Tibial artery (tissue), 4 donors: ENCODE data around the gene DYNC1H1.
A peak's percentile ranks its signal among the peaks of the same experiment; 100 is the strongest.
"Not testable (repeated sequence)": the region's sequence is repeated elsewhere in the genome, so short reads cannot be mapped to it uniquely, and the experiment has no call there.

Experiments used
- DNase-seq, 2 donors: peaks; one replicate each; pipeline ENCODE4 v3.0.0-alpha.2; 2019
- H3K27ac ChIP-seq, 2 donors: fragments of 200-600 bp; sonication (generic) in 1 of 2; 1 replicate in 1 of 2; 2 replicates in 1 of 2; pipeline ENCODE4 v1.5.1; 2018 to 2019; ENCODE audit warnings: mild to moderate bottlenecking in 1 of 2
- H3K27me3 ChIP-seq, 2 donors: fragments of 200-600 bp; sonication (generic) in 1 of 2; one replicate each; pipeline versions ENCODE4 v1.5.1 to v1.6.0; 2016 to 2019
- H3K36me3 ChIP-seq, 3 donors: fragments of 200-600 bp; sonication (generic) in 2 of 3; one replicate each; pipeline ENCODE4 v1.5.1; 2016 to 2019; ENCODE audit warnings: mild to moderate bottlenecking in 2 of 3
- H3K4me1 ChIP-seq, 4 donors: fragments of 200-600 bp; sonication (generic) in 2 of 4; 1 replicate in 3 of 4; 2 replicates in 1 of 4; pipeline ENCODE4 v1.5.1; 2016 to 2019
- H3K4me3 ChIP-seq, 2 donors: fragments of 200-600 bp; sonication (generic) in 1 of 2; 1 replicate in 1 of 2; 2 replicates in 1 of 2; pipeline ENCODE4 v1.5.1; 2018 to 2019; ENCODE audit warnings: mild to moderate bottlenecking in 2 of 2
- H3K9me3 ChIP-seq, 3 donors: fragments of 200-600 bp; sonication (generic) in 1 of 3; one replicate each; pipeline ENCODE4 v1.5.1; 2016 to 2019
- CTCF ChIP-seq, 2 experiments: fragments of 200-600 bp in 1 of 2; fragments of 450-650 bp in 1 of 2; IDR thresholded peaks; one replicate each; pipeline ENCODE4 v1.5.1; 2017 to 2019; ENCODE audit warnings: antibody characterized with exemption in 2 of 2, mild to moderate bottlenecking in 1 of 2, moderate library complexity in 1 of 2
- intact Hi-C: fragments of 100-400 bp; cut with DNase I; formaldehyde crosslinking; loops from one replicate; pipeline ENCODE4 v1.15.0; 2023; ENCODE audit warnings: low total_unique reads

Gene DYNC1H1

GRCh38 chr14:101977311-101978071 lies 13.1 kb downstream of the DYNC1H1 start:
- Histone ChIP-seq H3K27me3 (no peaks in the 10 kb centered on the region), H3K36me3 (peaks cover 28 to 52% (median 35%) of the 10 kb centered on the region in 3 donors), H3K4me1 (peaks cover 0 to 37% (median 19%) of the 10 kb centered on the region in 4 donors), H3K4me3 (no peak overlapping the region), H3K9me3 (no peaks in the 10 kb centered on the region), H3K27ac (no peak overlapping the region)
- DNase-seq = peak in 1 of 2 donors; percentile 1
- no peak for TF ChIP-seq CTCF (IDR thresholded peaks at IDR 0.05)
- intact Hi-C loops = no loop called here

- no peak for TF ChIP-seq CTCF (IDR thresholded peaks at IDR 0.05)
- intact Hi-C loops = no loop called here
- no peaks in the 10 kb centered on the region for H3K9me3 ChIP-seq
- peak overlapping the region; percentile 68 to 73 for H3K27ac ChIP-seq
- H3K27me3 ChIP-seq = no peaks in the 10 kb centered on the region
- H3K4me3 ChIP-seq = no peak overlapping the region
- no peak for DNase-seq
- peaks cover 42 to 73% (median 52%) of the 10 kb centered on the region in 3 donors for H3K36me3 ChIP-seq
- H3K4me1 ChIP-seq = peaks cover 0 to 16% (median 15%) of the 10 kb centered on the region in 4 donors
Measured at GRCh38 chr14:101979666-101980065, 15.3 kb downstream of the DYNC1H1 start.

- intact Hi-C loops = no loop called here
- DNase-seq = no peak
- peaks cover 44 to 79% (median 52%) of the 10 kb centered on the region in 3 donors for H3K36me3 ChIP-seq
Measured at GRCh38 chr14:101980251-101980650, 15.9 kb downstream of the DYNC1H1 start.

GRCh38 chr14:101980700-101981099 lies 16.3 kb downstream of the DYNC1H1 start:
- no peaks in the 10 kb centered on the region for H3K9me3 ChIP-seq
- peaks cover 49 to 83% (median 57%) of the 10 kb centered on the region in 3 donors for H3K36me3 ChIP-seq
- no peaks in the 10 kb centered on the region for H3K27me3 ChIP-seq
- no peak overlapping the region for H3K4me3 ChIP-seq
- H3K27ac ChIP-seq = peak overlapping the region; percentile 68 to 73
- H3K4me1 ChIP-seq = peaks cover 0 to 16% (median 13%) of the 10 kb centered on the region in 4 donors
- TF ChIP-seq CTCF (IDR thresholded peaks at IDR 0.05) = no peak
- intact Hi-C loops = no loop called here
- DNase-seq = peak; percentile 85 to 89

More at GRCh38 chr14:101980251-101980650, 15.9 kb downstream of the DYNC1H1 start:
- Histone ChIP-seq H3K27me3 (no peaks in the 10 kb centered on the region), H3K4me3 (no peak overlapping the region), H3K9me3 (no peaks in the 10 kb centered on the region), H3K27ac (peak overlapping the region; percentile 68 to 73), H3K4me1 (peaks cover 0 to 16% (median 13%) of the 10 kb centered on the region in 4 donors)
- no peak for TF ChIP-seq CTCF (IDR thresholded peaks at IDR 0.05)

- no peak for TF ChIP-seq CTCF (IDR thresholded peaks at IDR 0.05)
- no peak for DNase-seq
- Histone ChIP-seq H3K9me3 (no peaks in the 10 kb centered on the region), H3K4me3 (no peak overlapping the region), H3K4me1 (peaks cover 0 to 16% (median 13%) of the 10 kb centered on the region in 4 donors), H3K27ac (no peak overlapping the region), H3K36me3 (peaks cover 62 to 88% (median 76%) of the 10 kb centered on the region in 3 donors), H3K27me3 (no peaks in the 10 kb centered on the region)
- intact Hi-C loops = no loop called here
Measured at GRCh38 chr14:101982621-101983020, 18.2 kb downstream of the DYNC1H1 start.

- Histone ChIP-seq H3K36me3 (peaks cover 79 to 99% (median 86%) of the 10 kb centered on the region in 3 donors), H3K4me1 (peaks cover 0 to 16% (median 13%) of the 10 kb centered on the region in 4 donors)
- intact Hi-C loops, H3K9me3 ChIP-seq, H3K4me3 ChIP-seq, H3K27ac ChIP-seq, DNase-seq, H3K27me3 ChIP-seq: not testable (repeated sequence)
Measured at GRCh38 chr14:101984831-101985230, 20.5 kb downstream of the DYNC1H1 start.
